Stimulated activated CD8-positive, alpha-beta memory T cell treated with anti-CD3 and anti-CD28 coated beads, Interleukin-7, amount 100 ng/mL, for 24 hours (primary cell): ENCODE results near the gene DGKZ.
"Not testable (repeated sequence)": the region's sequence is repeated elsewhere in the genome, so short reads cannot be mapped to it uniquely, and the experiment has no call there.

ENCODE experiments used
- DNase-seq: peaks from one replicate; pipeline ENCODE4 v3.0.0-alpha.2; 2020; ENCODE audit warnings: low read depth

Gene DGKZ

GRCh38 chr11:46367244-46367915 is 20.1 kb downstream of the DGKZ start:
- DNase-seq, result peak; percentile 65

- no peak for DNase-seq
Observed at GRCh38 chr11:46367916-46368267, 20.6 kb downstream of the DGKZ start.

DNA sequence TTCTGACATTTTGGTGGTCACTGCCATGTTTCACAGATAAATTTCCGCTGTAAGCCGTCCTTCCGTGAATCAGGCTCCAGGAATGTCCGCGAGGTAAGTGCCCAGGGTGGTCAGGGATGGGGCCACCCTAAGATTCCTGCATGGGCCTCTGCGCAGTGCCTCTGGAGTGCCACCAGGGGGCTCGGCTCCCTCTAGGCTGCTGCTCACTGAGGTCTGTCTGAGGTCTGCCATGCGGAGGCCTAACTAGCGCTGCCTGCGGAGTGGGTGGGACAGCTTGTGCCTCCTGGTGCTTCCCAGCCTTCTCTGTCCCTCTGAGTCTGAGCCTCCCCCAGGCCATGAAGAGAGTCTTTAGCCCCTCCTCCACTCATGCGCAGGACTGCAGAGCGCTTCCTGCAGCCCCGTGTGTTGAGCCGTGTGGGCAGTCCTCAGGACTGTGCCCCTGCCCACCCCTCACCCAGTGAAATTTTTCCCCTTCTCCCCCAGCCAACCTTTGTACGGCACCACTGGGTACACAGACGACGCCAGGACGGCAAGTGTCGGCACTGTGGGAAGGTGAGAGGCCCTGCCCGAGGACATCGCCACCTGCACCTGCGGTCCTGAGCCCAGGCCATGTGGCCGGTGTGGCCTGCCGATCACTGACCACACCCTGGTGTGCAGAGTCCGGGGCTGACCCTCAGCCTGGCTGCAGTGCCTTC is 22.3 kb downstream of the DGKZ start:
- DNase-seq, result no peak

GRCh38 chr11:46370253-46370652 is 23.0 kb downstream of the DGKZ start:
- DNase-seq, result no peak

DNA sequence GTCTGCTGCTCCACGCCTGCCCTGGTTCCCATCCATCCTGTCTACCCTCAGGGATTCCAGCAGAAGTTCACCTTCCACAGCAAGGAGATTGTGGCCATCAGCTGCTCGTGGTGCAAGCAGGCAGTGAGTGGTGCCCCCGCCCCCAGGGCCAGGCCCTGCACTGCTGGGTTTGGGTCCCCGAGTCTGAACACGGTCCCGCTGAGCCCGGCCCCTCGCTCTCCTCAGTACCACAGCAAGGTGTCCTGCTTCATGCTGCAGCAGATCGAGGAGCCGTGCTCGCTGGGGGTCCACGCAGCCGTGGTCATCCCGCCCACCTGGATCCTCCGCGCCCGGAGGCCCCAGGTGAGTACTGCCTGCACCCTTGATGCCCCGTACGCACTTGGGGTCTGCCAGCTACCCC is 24.0 kb downstream of the DGKZ start:
- not testable (repeated sequence) for DNase-seq

GRCh38 chr11:46372086-46372485 is 24.8 kb downstream of the DGKZ start:
- no peak for DNase-seq

GRCh38 chr11:46372501-46372900 is 25.2 kb downstream of the DGKZ start:
- not testable (repeated sequence) for DNase-seq

GRCh38 chr11:46373787-46374740 is 26.8 kb downstream of the DGKZ start:
- no peak for DNase-seq

GRCh38 chr11:46374815-46375214 is 27.6 kb downstream of the DGKZ start:
- DNase-seq, result no peak

DNA sequence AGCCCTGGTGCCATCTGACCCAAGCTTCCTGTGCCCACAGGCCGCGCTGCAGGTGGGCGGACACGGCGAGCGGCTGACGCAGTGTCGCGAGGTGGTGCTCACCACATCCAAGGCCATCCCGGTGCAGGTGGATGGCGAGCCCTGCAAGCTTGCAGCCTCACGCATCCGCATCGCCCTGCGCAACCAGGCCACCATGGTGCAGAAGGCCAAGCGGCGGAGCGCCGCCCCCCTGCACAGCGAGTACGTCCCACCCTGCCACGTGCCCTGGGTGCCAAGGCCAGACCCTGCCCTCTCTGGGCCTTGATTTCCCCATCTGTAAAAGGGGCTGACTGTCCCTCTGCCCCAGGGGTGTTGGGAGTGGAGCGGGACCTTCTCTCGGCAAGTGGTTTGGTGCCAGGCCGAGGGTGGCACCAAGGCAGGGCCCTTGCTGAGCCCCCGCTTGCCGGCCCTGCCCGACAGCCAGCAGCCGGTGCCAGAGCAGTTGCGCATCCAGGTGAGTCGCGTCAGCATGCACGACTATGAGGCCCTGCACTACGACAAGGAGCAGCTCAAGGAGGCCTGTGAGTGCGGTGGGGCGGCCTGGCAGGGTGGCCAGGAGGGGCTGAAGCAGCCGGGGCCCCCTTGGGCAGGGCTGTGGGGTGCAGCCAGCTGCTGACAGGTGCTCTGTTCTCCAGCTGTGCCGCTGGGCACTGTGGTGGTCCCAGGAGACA is 28.3 kb downstream of the DGKZ start:
- DNase-seq, result no peak

DNA sequence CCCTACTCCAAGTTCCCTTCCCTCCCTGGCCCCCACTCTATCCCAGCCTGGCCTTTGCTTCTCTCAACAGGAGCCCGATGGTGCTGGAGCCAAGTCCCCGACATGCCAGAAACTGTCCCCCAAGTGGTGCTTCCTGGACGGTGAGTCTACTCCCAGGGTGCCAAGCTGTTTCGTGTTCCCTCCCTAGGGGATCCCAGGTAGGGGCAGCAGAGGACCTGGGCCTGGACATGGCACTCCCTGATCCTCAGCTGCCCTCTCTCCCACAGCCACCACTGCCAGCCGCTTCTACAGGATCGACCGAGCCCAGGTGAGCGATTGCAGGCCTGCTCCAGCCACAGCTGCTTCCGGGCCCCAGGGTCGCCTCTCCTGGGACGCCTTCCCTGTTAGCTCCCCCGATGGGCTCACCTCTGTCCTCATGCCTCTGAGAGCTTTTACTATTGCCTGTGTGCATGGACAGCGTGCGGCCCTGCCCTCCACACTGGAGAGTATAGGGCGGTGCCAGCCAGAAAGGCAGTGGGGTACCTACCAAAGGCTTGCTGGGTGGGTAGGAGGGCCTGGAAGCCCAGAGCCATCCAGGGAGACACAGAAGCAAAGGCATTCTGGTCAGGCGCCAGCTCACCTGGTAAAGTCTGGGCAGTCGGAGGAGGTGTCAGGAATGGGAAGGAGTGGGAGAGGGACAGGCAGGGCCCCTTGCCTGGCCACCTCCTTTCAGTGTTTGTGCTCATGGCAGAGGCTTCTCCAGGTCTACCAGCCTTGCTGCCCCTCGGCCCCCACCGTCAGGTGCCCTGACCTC is 29.2 kb downstream of the DGKZ start:
- DNase-seq, result no peak

DNA sequence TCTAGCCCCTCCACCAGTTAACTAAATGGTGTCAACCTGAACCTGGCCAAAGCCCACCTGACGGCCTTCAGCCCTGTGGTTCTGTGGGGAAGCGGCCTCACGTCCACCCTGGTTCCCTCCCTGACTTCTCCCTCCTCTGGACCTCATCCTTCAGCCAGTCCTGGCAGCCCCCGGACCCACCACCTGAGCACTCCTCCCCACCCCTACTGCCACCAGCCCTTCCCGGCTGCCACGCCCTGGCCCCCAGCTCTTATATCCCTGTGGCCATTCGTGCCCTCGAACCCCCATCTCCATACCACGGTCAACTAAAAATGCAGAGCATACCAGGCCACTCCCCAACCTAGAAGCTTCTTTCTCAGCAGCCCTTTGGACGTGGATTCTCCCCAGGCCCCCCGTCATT is 30.0 kb downstream of the DGKZ start:
- no peak for DNase-seq

DNA sequence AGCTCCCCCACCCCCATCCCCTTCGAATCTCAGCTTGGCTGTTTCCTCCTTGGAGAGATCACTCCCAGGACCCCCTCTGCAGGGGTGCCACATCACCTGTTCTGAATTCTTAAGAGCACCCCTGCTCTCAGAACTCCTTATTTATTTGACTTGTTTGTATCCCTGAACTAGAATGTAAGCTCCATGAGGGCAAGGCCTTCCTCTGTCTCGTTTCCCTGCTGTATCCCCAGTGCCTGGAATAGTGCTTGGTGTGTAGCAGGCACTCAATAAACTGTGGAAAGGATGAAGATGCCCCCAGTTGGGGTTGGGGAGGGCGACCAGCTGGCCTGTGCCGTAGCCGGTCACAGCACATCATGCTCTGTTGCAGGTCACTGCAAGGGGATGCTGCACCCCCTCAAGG is 30.6 kb downstream of the DGKZ start:
- no peak for DNase-seq

- DNase-seq, result no peak
Observed at GRCh38 chr11:46378296-46378695, 31.0 kb downstream of the DGKZ start.

DNA sequence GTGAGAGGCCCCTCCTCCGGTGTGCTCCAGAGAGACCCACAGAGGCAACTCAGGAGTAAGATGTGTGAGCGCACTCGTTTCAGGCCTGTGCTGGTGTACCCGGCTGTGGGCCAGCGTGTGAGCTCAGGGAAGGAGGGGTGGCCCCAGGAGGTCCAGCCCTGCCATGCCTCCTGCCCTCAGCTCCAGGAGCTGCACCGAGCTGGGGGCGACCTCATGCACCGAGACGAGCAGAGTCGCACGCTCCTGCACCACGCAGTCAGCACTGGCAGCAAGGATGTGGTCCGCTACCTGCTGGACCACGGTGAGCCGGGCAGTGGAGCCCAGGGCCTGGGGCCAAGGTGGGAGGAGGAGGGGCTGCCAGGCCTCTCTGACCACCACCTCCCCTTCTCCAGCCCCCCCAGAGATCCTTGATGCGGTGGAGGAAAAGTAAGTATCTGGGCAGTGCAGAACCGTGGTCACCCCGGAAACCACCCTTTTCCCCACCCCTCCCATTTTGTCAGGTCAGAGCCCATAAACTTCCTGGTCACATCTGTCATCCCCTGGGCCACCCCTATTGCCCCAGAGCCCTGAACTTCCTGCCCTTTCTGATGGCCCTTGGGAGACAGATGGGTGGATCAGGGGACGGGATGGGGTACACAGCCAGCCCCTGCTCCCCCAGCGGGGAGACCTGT is 31.7 kb downstream of the DGKZ start:
- no peak for DNase-seq

GRCh38 chr11:46379482-46380293 is 32.4 kb downstream of the DGKZ start:
- DNase-seq, result not testable (repeated sequence)

DNA sequence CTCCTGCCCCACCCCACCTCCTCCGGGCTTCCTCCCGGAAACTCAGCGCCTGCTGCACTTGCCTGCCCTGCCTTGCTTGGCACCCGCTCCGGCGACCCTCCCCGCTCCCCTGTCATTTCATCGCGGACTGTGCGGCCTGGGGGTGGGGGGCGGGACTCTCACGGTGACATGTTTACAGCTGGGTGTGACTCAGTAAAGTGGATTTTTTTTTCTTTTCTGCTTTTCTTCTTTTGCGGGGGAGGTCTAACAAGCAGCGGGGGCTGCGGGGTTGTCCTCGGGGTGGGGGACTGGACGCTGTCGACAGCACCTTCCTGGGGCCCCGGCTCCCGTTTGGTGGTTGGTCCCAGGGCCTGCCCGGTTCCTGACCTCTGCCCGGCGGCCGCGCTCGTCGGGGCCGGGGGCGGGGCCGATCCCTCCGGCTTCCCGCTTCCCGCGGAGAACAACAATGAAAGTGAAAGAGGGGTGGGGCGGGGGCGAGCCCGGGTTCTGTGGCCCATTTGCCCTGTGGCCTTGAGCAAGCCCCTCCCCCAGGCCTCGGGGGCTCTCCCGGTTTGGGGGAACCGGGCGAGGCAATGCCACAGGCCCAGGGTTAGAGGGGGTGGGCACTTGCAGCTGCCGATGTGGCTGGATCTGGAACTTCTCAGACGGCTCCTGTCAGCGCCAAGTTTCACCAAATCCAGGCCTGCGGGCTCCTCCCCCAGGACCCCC is 33.2 kb downstream of the DGKZ start:
- peak; percentile 22 for DNase-seq

GRCh38 chr11:46381048-46381818 is 34.0 kb downstream of the DGKZ start, which contains the start of gene MDK:
TSS of gene MDK (plus strand) at chr11:46381669. CDS start at chr11:46382058, 389 bp downstream.
- DNase-seq, result no peak
